Left ventricle myocardium superior (tissue), 1 donor: ENCODE results near the gene CLCN4. TPM values are rescaled to one million over a fixed set of nuclear protein-coding genes. Genes with fewer than 3 reads are reported as not detected.

Source experiments
- ATAC-seq: fragments of 200-7000 bp; cut with Tn5 transposase; one replicate; pipeline ENCODE4 v1.9.1; 2020; ENCODE audit warnings: mild to moderate bottlenecking, moderate library complexity
- DNase-seq: peaks from one replicate; pipeline ENCODE4 v3.0.0-alpha.2; 2020
- intact Hi-C: fragments of 100-400 bp; cut with micrococcal nuclease; formaldehyde crosslinking; loops from one replicate; pipeline ENCODE4 v1.11.0; 2022
- total RNA-seq: library from RNA; stranded (reverse); fragmentation: NEBNext Ultra II Directional; extraction: Animal tissue kit (Norgen Biotek cat#: 25700); gene quantifications from one replicate; pipeline ENCODE4 v1.2.1, GENCODE V29; 2021
- donor health status: DM: no; HTN: yes; CAD: no; lungs with severe emphysema.

CLCN4 gene
- total RNA-seq, 1 donor from 2014 or later = 30.0 TPM

- DNase-seq = no peak
- peak; percentile 37 for ATAC-seq
- intact Hi-C loops = no loop called here
Measured at GRCh38 chrX:10160211-10160610, 3.4 kb downstream of the CLCN4 start.

- intact Hi-C loops = no loop called here
- no peak for DNase-seq
- no peak for ATAC-seq
Measured at GRCh38 chrX:10163031-10163430, 6.3 kb downstream of the CLCN4 start.

GRCh38 chrX:10164879-10165278 lies 8.1 kb downstream of the CLCN4 start:
- ATAC-seq (no peak), DNase-seq (no peak)
- intact Hi-C loops = no loop called here

- ATAC-seq (peak; percentile 43), DNase-seq (no peak)
- intact Hi-C loops = no loop called here
Measured at GRCh38 chrX:10165580-10166247, 8.9 kb downstream of the CLCN4 start.

- peak; percentile 22 for ATAC-seq
- intact Hi-C loops = no loop called here
- no peak for DNase-seq
Measured at GRCh38 chrX:10166248-10166716, 9.5 kb downstream of the CLCN4 start.

- DNase-seq = no peak
- intact Hi-C loops = no loop called here
- peak; percentile 68 for ATAC-seq
Measured at GRCh38 chrX:10166731-10167151, 10.0 kb downstream of the CLCN4 start.

- no peak for ATAC-seq
- intact Hi-C loops = no loop called here
- no peak for DNase-seq
Measured at GRCh38 chrX:10167573-10167972, 10.8 kb downstream of the CLCN4 start.

GRCh38 chrX:10168226-10168625 lies 11.5 kb downstream of the CLCN4 start:
- ATAC-seq (no peak), DNase-seq (no peak)
- intact Hi-C loops = no loop called here

GRCh38 chrX:10169175-10169574 lies 12.4 kb downstream of the CLCN4 start:
- intact Hi-C loops = no loop called here
- DNase-seq = no peak
- ATAC-seq = no peak

GRCh38 chrX:10171249-10171648 lies 14.5 kb downstream of the CLCN4 start:
- ATAC-seq (no peak), DNase-seq (no peak)
- intact Hi-C loops = no loop called here

GRCh38 chrX:10172877-10173276 lies 16.1 kb downstream of the CLCN4 start:
- intact Hi-C loops = no loop called here
- ATAC-seq = no peak
- no peak for DNase-seq

- no peak for DNase-seq
- intact Hi-C loops = no loop called here
- no peak for ATAC-seq
Measured at GRCh38 chrX:10173331-10173900, 16.6 kb downstream of the CLCN4 start.

- ATAC-seq (no peak), DNase-seq (no peak)
- intact Hi-C loops = no loop called here
Measured at GRCh38 chrX:10174051-10174450, 17.3 kb downstream of the CLCN4 start.

- ATAC-seq = no peak
- no peak for DNase-seq
- intact Hi-C loops = no loop called here
Measured at GRCh38 chrX:10174810-10175209, 18.0 kb downstream of the CLCN4 start.

- intact Hi-C loops = no loop called here
- no peak for DNase-seq
- ATAC-seq = peak; percentile 33
Measured at GRCh38 chrX:10175319-10175871, 18.6 kb downstream of the CLCN4 start.

- intact Hi-C loops = no loop called here
- ATAC-seq (no peak), DNase-seq (no peak)
Measured at GRCh38 chrX:10176121-10177003, 19.6 kb downstream of the CLCN4 start.

GRCh38 chrX:10177004-10177396 lies 20.2 kb downstream of the CLCN4 start:
- DNase-seq = no peak
- ATAC-seq = no peak
- intact Hi-C loops = no loop called here

- intact Hi-C loops = no loop called here
- ATAC-seq = no peak
- no peak for DNase-seq
Measured at GRCh38 chrX:10177601-10178000, 20.8 kb downstream of the CLCN4 start.

- no peak for ATAC-seq
- DNase-seq = no peak
- intact Hi-C loops = no loop called here
Measured at GRCh38 chrX:10178866-10179463, 22.2 kb downstream of the CLCN4 start.

- intact Hi-C loops = no loop called here
- no peak for DNase-seq
Measured at GRCh38 chrX:10183760-10184159, 27.0 kb downstream of the CLCN4 start.

More at GRCh38 chrX:10183760-10184159, 27.0 kb downstream of the CLCN4 start:
- no peak for ATAC-seq
